Endothelial cell of umbilical vein (primary cell): ENCODE data around the gene TCERG1L. TPM values are rescaled to one million over a fixed set of nuclear protein-coding genes. Genes with fewer than 3 reads are reported as not detected.

Source experiments
- BruUV-seq: library from RNA; stranded (reverse); fragments of 400-500 nt; replicated peaks from 2 replicates; lab custom pipeline; 2021; lab: Mats Ljungman, UMichigan
- CTCF ChIA-PET: fragments of 300-600, 350-600 bp; sonication (Branson Sonifier 250); formaldehyde crosslinking; loops from one replicate; lab custom pipeline; 2021; ENCODE audit warnings: antibody characterized with exemption, inconsistent platforms; lab: Charles Lee
- POLR2A ChIA-PET: fragments of 300-600, 350-600 bp; sonication (Branson Sonifier 250); formaldehyde crosslinking; loops from one replicate; lab custom pipeline; 2021; ENCODE audit warnings: antibody characterized with exemption, inconsistent platforms; lab: Charles Lee
- DNase-seq: peaks from one replicate; pipeline ENCODE4 v3.0.0-alpha.2; 2011; ENCODE audit warnings: low read depth, low spot score
- FAIRE-seq: peaks from 2 replicates; lab custom pipeline; 2011; peaks lifted over from hg19 to GRCh38; lab: Jason Lieb, UNC
- H2AFZ ChIP-seq: 2 replicates; pipeline ENCODE4 v1.6.0; 2012; ENCODE audit warnings: low read depth, low read length, control low read depth, inconsistent platforms
- H3K27ac ChIP-seq: 2 replicates; pipeline ENCODE4 v1.5.1; 2011; ENCODE audit warnings: low read depth, mild to moderate bottlenecking, control low read depth, low read length, moderate library complexity; ENCODE audit not compliant: insufficient read depth
- H3K27me3 ChIP-seq, 2 experiments: 2 replicates each; pipeline versions ENCODE4 v1.6.0 to v1.6.1; 2011; ENCODE audit warnings: low read length in 2 of 2, mixed read lengths in 1 of 2; ENCODE audit not compliant: control insufficient read depth in 2 of 2, insufficient read depth in 2 of 2
- H3K36me3 ChIP-seq, 2 experiments: 2 replicates in 1 of 2; 3 replicates in 1 of 2; pipeline ENCODE4 v1.5.1; 2011; ENCODE audit warnings: low read length in 2 of 2, mild to moderate bottlenecking in 1 of 2, moderate library complexity in 1 of 2; ENCODE audit not compliant: control insufficient read depth in 2 of 2, insufficient read depth in 2 of 2; ENCODE audit errors: extremely low read depth in 1 of 2
- H3K4me1 ChIP-seq: 3 replicates; pipeline ENCODE4 v1.5.1; 2011; ENCODE audit warnings: mild to moderate bottlenecking, low read length; ENCODE audit not compliant: control insufficient read depth, insufficient read depth; ENCODE audit errors: extremely low read depth
- H3K4me2 ChIP-seq: 2 replicates; pipeline ENCODE4 v1.6.1; 2011; ENCODE audit warnings: low read length, control low read depth, mixed read lengths; ENCODE audit not compliant: insufficient read depth
- H3K4me3 ChIP-seq, 3 experiments: fragments of 200-600 bp in 1 of 3; sonication (generic), shearing (Covaris generic) in 1 of 3; replicated peaks in 1 of 3; 2 replicates each; pipeline ENCODE4 v1.5.1; 2011 to 2016; ENCODE audit warnings: control low read depth in 3 of 3, low read length in 3 of 3, mild to moderate bottlenecking in 2 of 3, inconsistent platforms in 1 of 3, low read depth in 1 of 3, moderate library complexity in 1 of 3; ENCODE audit not compliant: insufficient read depth in 1 of 3
- H3K79me2 ChIP-seq: 2 replicates; pipeline ENCODE4 v1.6.0; 2012; ENCODE audit warnings: low read length, inconsistent platforms; ENCODE audit not compliant: control insufficient read depth, insufficient read depth
- H3K9ac ChIP-seq: replicated peaks from 2 replicates; pipeline ENCODE3; 2011; ENCODE audit warnings: low read length, control low read depth; ENCODE audit not compliant: insufficient read depth; ENCODE audit errors: extremely low read depth
- H3K9me1 ChIP-seq: replicated peaks from 3 replicates; pipeline ENCODE4 v1.6.0; 2011; ENCODE audit warnings: mild to moderate bottlenecking, low read length; ENCODE audit not compliant: control insufficient read depth, insufficient read depth; ENCODE audit errors: extremely low read depth
- H3K9me3 ChIP-seq: replicated peaks from 2 replicates; pipeline ENCODE4 v1.5.1; 2012; ENCODE audit warnings: low read length, inconsistent platforms; ENCODE audit not compliant: control insufficient read depth, insufficient read depth
- H4K20me1 ChIP-seq: replicated peaks from 2 replicates; pipeline ENCODE3; 2011; ENCODE audit warnings: mild to moderate bottlenecking, low read length; ENCODE audit not compliant: control insufficient read depth, insufficient read depth; ENCODE audit errors: extremely low read depth
- CTCF ChIP-seq, 2 donors: IDR thresholded peaks; 1 replicate in 1 of 2; 2 replicates in 1 of 2; pipeline ENCODE4 v1.5.1; 2011; ENCODE audit warnings: low read length in 2 of 2, mild to moderate bottlenecking in 2 of 2, moderate library complexity in 2 of 2, control low read depth in 1 of 2, inconsistent platforms in 1 of 2, low read depth in 1 of 2; ENCODE audit not compliant: insufficient read depth in 1 of 2; ENCODE audit errors: extremely low read depth in 1 of 2
- EZH2 ChIP-seq: IDR thresholded peaks from 2 replicates; pipeline ENCODE4 v1.6.1; 2012; ENCODE audit warnings: borderline replicate concordance, low read depth, mild to moderate bottlenecking, moderate library complexity, low read length, inconsistent platforms; ENCODE audit not compliant: severe bottlenecking
- FOS ChIP-seq: IDR thresholded peaks from 2 replicates; pipeline ENCODE4 v1.6.1; 2011; ENCODE audit warnings: mild to moderate bottlenecking, low read length, moderate library complexity, borderline replicate concordance; ENCODE audit not compliant: insufficient read depth
- GATA2 ChIP-seq: IDR thresholded peaks from 2 replicates; pipeline ENCODE4 v1.7.0; 2011; ENCODE audit warnings: low read depth, mild to moderate bottlenecking, moderate library complexity, mixed read lengths, low read length; ENCODE audit not compliant: insufficient read length, insufficient read depth
- JUN ChIP-seq: IDR thresholded peaks from 2 replicates; pipeline ENCODE4 v1.6.1; 2011; ENCODE audit warnings: borderline replicate concordance, low read depth; ENCODE audit not compliant: insufficient read length, insufficient read depth
- MYC ChIP-seq: IDR thresholded peaks from one replicate; pipeline ENCODE4 v1.6.1; 2011; ENCODE audit warnings: mild to moderate bottlenecking, low read depth, low read length
- POLR2A ChIP-seq: IDR thresholded peaks from 2 replicates; pipeline ENCODE4 v1.6.1; 2012; ENCODE audit warnings: low read depth, mild to moderate bottlenecking, control low read depth, low read length
- POLR2AphosphoS5 ChIP-seq: IDR thresholded peaks from 2 replicates; pipeline ENCODE4 v1.6.1; 2012; ENCODE audit warnings: low read depth, mild to moderate bottlenecking, control low read depth, low read length, moderate library complexity; ENCODE audit not compliant: insufficient read depth
- dilution Hi-C: fragments of 300-500 bp; cut with MboI; formaldehyde crosslinking; loops from one replicate; pipeline ENCODE4 v1.15.0; 2019; ENCODE audit warnings: low sequenced_read_pairs; ENCODE audit not compliant: extremely low pct_ligation_motif_present
- intact Hi-C: fragments of 100-400 bp; cut with micrococcal nuclease; formaldehyde crosslinking; loops from one replicate; pipeline ENCODE4 v1.10.0; 2022
- polyA plus RNA-seq, 4 experiments: library from polyadenylated mRNA; depleted of rRNA in 3 of 4; stranded (reverse) in 3 of 4; unstranded in 1 of 4; fragments of >200 nt; gene quantifications; 2 replicates each; pipeline versions ENCODE4 v1.2.1 to v1.2.3, GENCODE V29; 2011 to 2012; ENCODE audit warnings: missing spikeins in 1 of 4
- total RNA-seq: library from RNA; stranded (reverse); gene quantifications from 2 replicates; pipeline ENCODE4 v1.2.3, GENCODE V29; 2021
- TF ChIP-seq, protein P1 (sequence below): IDR thresholded peaks from 2 replicates; pipeline ENCODE4 v1.6.1; 2011; ENCODE audit not compliant: insufficient read depth, insufficient read length

TCERG1L gene
- total and polyA plus RNA-seq, 2 donors (not counting 3 experiments of a cell fraction or from before 2014, with no cell fraction given) = not detected

- FAIRE-seq (no peak), DNase-seq (no peak)
- H3K9ac ChIP-seq = no peak overlapping the region
- no peaks in the 10 kb centered on the region for H3K9me1 ChIP-seq
- H3K79me2 ChIP-seq = no peaks in the 10 kb centered on the region
- no peak overlapping the region for H3K4me3 ChIP-seq
- H3K27ac ChIP-seq = no peak overlapping the region
- POLR2A ChIA-PET = no interaction called here
- no peaks in the 10 kb centered on the region for H3K4me1 ChIP-seq
- CTCF ChIA-PET = no interaction called here
- TF ChIP-seq POLR2AphosphoS5 = no peak
- no peak for TF ChIP-seq POLR2A
- TF ChIP-seq MYC = no peak
- TF ChIP-seq, protein P1, sequence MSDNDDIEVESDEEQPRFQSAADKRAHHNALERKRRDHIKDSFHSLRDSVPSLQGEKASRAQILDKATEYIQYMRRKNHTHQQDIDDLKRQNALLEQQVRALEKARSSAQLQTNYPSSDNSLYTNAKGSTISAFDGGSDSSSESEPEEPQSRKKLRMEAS = no peak
- no peak for TF ChIP-seq JUN
- TF ChIP-seq CTCF (IDR thresholded peaks at IDR 0.05; ENCODE audit: extremely low read depth in 1 of 2, insufficient read depth in 1 of 2, low read depth in 1 of 2, low read length in 2 of 2) = no peak
- TF ChIP-seq EZH2 = no peak
- TF ChIP-seq FOS = no peak
- no peak for TF ChIP-seq GATA2
- intact Hi-C loops (no loop called here), dilution Hi-C loops (no loop called here)
- no peak overlapping the region for H2AFZ ChIP-seq
- no TSS peak for BruUV-seq
- no peak overlapping the region for H3K4me2 ChIP-seq
- H4K20me1 ChIP-seq = no peaks in the 10 kb centered on the region
- no peaks in the 10 kb centered on the region for H3K27me3 ChIP-seq
- H3K9me3 ChIP-seq = peaks cover 7% of the 10 kb centered on the region
- H3K36me3 ChIP-seq = no peaks in the 10 kb centered on the region
Measured at GRCh38 chr10:131350245-131350644, 38.7 kb upstream of the TCERG1L start.
